Transverse colon (tissue), 4 donors: Measurements from ENCODE around the gene HHLA2. TPM values are rescaled to one million over a fixed set of nuclear protein-coding genes. Genes with fewer than 3 reads are reported as not detected.

Experiments used
- DNase-seq: peaks from one replicate; pipeline ENCODE4 v3.0.0-alpha.2; 2019
- H3K27ac ChIP-seq, 4 donors: fragments of 200-600 bp; sonication (generic); 2 replicates each; pipeline ENCODE4 v1.5.1; 2016 to 2018; ENCODE audit warnings: inconsistent platforms in 4 of 4
- H3K27me3 ChIP-seq: fragments of 200-600 bp; sonication (generic); 2 replicates; pipeline ENCODE4 v1.5.1; 2017; ENCODE audit warnings: inconsistent platforms
- H3K36me3 ChIP-seq, 4 donors: fragments of 200-600 bp; sonication (generic); 2 replicates each; pipeline ENCODE4 v1.5.1; 2017 to 2019; ENCODE audit warnings: inconsistent platforms in 4 of 4
- H3K4me1 ChIP-seq, 4 donors: fragments of 200-600 bp; sonication (generic); 2 replicates each; pipeline ENCODE4 v1.5.1; 2017 to 2020; ENCODE audit warnings: inconsistent platforms in 4 of 4
- H3K4me3 ChIP-seq, 4 donors: fragments of 200-600 bp; sonication (generic); 1 replicate in 1 of 4; 2 replicates in 3 of 4; pipeline versions ENCODE4 v1.5.1 to v1.6.1; 2017 to 2019; ENCODE audit warnings: inconsistent platforms in 4 of 4
- H3K9me3 ChIP-seq, 2 donors: fragments of 200-600 bp; sonication (generic); 2 replicates each; pipeline ENCODE4 v1.5.1; 2017 to 2019; ENCODE audit warnings: inconsistent platforms in 2 of 2
- EP300 ChIP-seq: sonication (generic); formaldehyde crosslinking; IDR thresholded peaks from one replicate; pipeline ENCODE4 v1.6.1; 2017; ENCODE audit warnings: antibody characterized with exemption, low read depth
- POLR2A ChIP-seq: fragments of 450-650 bp; IDR thresholded peaks from one replicate; pipeline ENCODE4 v1.6.1; 2016; ENCODE audit warnings: antibody characterized with exemption, mild to moderate bottlenecking, moderate library complexity
- POLR2AphosphoS5 ChIP-seq, 3 donors: sonication (generic); formaldehyde crosslinking; IDR thresholded peaks; one replicate each; pipeline ENCODE4 v1.6.1; 2016; ENCODE audit warnings: antibody characterized with exemption in 3 of 3
- WGBS, 2 donors: methylation state at CpG; one replicate each; pipeline ENCODE4 v1.1.5; 2018; ENCODE audit warnings: low coverage in 1 of 2; 5-methylcytosine and 5-hydroxymethylcytosine counted together
- in situ Hi-C, 4 donors: fragments of 200-750 bp; cut with MboI; loops; one replicate each; pipeline versions ENCODE4 v1.15.0 to v1.15.1; 2017; ENCODE audit warnings: low sequenced_read_pairs in 3 of 4, low pct_ligation_motif_present in 1 of 4, low pct_unique_long_range_greater_than_20kb in 1 of 4
- intact Hi-C: fragments of 100-400 bp; cut with DNase I; formaldehyde crosslinking; loops from one replicate; pipeline ENCODE4 v1.15.1; 2023; ENCODE audit warnings: low total_unique reads
- total RNA-seq, 4 donors: library from RNA; depleted of rRNA; stranded (reverse); fragments of >200 nt; gene quantifications; one replicate each; pipeline ENCODE4 v1.1.0, GENCODE V29; 2016
- TF ChIP-seq, protein P1 (sequence below), 5 experiments: fragments of 200-600 bp in 3 of 5; fragments of 450-650 bp in 2 of 5; sonication (generic) in 3 of 5; IDR thresholded peaks; 1 replicate in 2 of 5; 2 replicates in 3 of 5; pipeline ENCODE4 v1.5.1; 2016 to 2017; ENCODE audit warnings: antibody characterized with exemption in 5 of 5, inconsistent platforms in 3 of 5, mild to moderate bottlenecking in 2 of 5, moderate library complexity in 1 of 5

The HHLA2 gene
- total RNA-seq, 4 donors from 2014 or later = 26.7 to 226 (median 204) TPM

DNA sequence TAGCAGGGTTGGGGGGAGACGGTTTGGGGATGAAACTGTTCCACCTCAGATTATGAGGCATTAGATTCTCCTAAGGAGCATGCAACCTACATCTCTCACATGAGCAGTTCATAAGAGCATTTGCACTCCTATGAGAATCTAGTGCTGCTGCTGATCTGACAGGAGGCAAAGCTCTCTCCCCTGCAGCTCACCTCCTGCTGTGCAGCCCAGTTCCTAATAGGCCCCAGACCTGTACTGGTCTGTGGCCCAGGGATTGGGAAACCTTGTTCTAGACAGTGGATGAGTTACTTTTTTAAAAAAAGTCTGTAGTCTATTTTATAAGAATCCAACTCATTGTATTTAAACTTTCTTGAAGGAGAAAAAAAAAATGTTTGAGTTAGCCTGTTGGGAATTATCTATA, 100.0 kb downstream of the HHLA2 start:
- intact Hi-C loops (no loop called here), in situ Hi-C loops (no loop called here)
- H3K4me1 ChIP-seq = peaks cover 0 to 6% (median 0%) of the 10 kb centered on the region in 4 donors
- H3K4me3 ChIP-seq = no peak overlapping the region
- DNase-seq = no peak
- 94% methylated on average over 1 of the region's 1 CpG; no CpG with 5 or more reads in 1 of the 2 donors for WGBS, 2 donors
- no peaks in the 10 kb centered on the region for H3K9me3 ChIP-seq
- TF ChIP-seq POLR2A (no peak), POLR2AphosphoS5 (IDR thresholded peaks at IDR 0.05) (no peak), EP300 (no peak)
- TF ChIP-seq, protein P1, sequence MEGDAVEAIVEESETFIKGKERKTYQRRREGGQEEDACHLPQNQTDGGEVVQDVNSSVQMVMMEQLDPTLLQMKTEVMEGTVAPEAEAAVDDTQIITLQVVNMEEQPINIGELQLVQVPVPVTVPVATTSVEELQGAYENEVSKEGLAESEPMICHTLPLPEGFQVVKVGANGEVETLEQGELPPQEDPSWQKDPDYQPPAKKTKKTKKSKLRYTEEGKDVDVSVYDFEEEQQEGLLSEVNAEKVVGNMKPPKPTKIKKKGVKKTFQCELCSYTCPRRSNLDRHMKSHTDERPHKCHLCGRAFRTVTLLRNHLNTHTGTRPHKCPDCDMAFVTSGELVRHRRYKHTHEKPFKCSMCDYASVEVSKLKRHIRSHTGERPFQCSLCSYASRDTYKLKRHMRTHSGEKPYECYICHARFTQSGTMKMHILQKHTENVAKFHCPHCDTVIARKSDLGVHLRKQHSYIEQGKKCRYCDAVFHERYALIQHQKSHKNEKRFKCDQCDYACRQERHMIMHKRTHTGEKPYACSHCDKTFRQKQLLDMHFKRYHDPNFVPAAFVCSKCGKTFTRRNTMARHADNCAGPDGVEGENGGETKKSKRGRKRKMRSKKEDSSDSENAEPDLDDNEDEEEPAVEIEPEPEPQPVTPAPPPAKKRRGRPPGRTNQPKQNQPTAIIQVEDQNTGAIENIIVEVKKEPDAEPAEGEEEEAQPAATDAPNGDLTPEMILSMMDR (IDR thresholded peaks at IDR 0.05) = no peak
- no peaks in the 10 kb centered on the region for H3K36me3 ChIP-seq
- H3K27me3 ChIP-seq = no peaks in the 10 kb centered on the region
- H3K27ac ChIP-seq = no peak overlapping the region

DNA sequence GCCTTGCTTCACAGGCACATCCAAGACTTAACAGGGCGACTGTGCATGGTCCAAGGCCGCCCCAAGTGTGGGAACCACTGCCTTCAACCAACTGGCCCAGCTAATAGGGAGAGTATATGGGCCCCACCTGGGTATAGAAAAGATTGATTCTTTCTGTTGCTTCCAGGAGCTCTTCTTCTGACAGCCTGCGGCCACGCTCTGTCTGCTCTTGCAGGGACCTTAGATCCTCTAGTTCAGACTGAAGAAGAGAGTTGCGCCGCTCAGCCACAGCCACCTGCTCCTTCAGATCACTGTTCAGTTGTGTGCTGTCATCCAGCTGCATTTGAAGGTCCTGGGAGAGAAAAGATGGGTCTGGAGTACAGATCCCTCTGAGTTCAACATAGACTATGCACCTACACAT, 102.2 kb downstream of the HHLA2 start:
- in situ Hi-C loops (no loop called here), intact Hi-C loops (no loop called here)
- no peak overlapping the region for H3K27ac ChIP-seq

DNA sequence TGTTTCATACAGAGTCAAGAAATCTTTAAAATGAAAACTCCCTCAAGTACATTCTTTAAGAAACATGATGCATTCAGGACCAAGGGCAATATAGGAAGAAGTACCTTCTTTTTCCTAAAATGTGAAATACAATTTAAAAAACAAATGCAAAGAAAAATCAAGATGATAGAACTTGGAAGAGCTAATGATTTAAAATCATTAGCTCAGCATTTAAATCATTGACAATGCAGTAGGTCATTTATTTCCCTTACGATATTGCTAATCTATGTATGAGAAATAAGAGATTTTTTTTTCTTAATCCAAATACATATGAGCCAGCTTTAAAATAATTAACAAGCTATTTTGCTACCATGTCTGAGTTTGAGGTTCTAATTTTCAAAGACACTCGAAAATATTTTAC, 105.5 kb downstream of the HHLA2 start:
- DNase-seq = no peak
- no peak overlapping the region for H3K4me3 ChIP-seq
- no peak overlapping the region for H3K27ac ChIP-seq
- intact Hi-C loops = no loop called here
- in situ Hi-C loops = loop anchor here in 1 of 4 donors (10.0 kb wide), 1 partner anchor 467 kb away; no protein-coding TSS in a partner anchor
- TF ChIP-seq, protein P1 (IDR thresholded peaks at IDR 0.05) = no peak
- TF ChIP-seq POLR2AphosphoS5 (IDR thresholded peaks at IDR 0.05) (no peak), EP300 (no peak), POLR2A (no peak)
- H3K4me1 ChIP-seq = peaks cover 11 to 41% (median 27%) of the 10 kb centered on the region in 4 donors
- WGBS, 2 donors = 87 to 90% methylated on average over 2 of the region's 2 CpGs
- no peaks in the 10 kb centered on the region for H3K27me3 ChIP-seq
- H3K36me3 ChIP-seq = no peaks in the 10 kb centered on the region
- no peaks in the 10 kb centered on the region for H3K9me3 ChIP-seq

More for the DNA sequence above, 102.2 kb downstream of the HHLA2 start:
- DNase-seq = no peak
- H3K27me3 ChIP-seq = no peaks in the 10 kb centered on the region
- no peaks in the 10 kb centered on the region for H3K36me3 ChIP-seq
- TF ChIP-seq POLR2AphosphoS5 (IDR thresholded peaks at IDR 0.05) = no peak
- no peak for TF ChIP-seq EP300
- TF ChIP-seq, protein P1 (IDR thresholded peaks at IDR 0.05) = no peak
- no peak for TF ChIP-seq POLR2A
- H3K4me3 ChIP-seq = no peak overlapping the region
- 97% methylated on average over 6 of the region's 6 CpGs; no CpG with 5 or more reads in 1 of the 2 donors for WGBS, 2 donors
- H3K9me3 ChIP-seq = no peaks in the 10 kb centered on the region
- H3K4me1 ChIP-seq = peaks cover 0 to 14% (median 6%) of the 10 kb centered on the region in 4 donors

DNA sequence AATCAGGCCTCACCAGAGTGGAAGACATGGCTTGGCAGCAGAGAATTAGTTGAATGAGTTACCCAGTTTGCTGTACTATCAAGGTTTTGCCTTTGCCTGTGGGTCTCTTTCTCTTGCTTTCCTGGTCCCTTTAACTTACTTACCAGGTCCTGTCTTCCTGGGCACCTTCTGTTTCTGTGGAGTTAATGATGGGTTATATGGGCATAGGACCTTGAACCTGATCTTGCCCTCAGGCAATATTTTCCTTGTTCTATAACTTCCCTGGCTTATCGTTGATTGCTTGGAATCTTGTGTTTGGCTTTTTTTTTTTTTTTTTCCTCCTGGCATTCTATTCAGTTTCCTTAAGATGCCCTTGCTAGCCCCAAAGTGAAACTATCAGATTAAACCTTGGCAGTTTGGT, 106.8 kb downstream of the HHLA2 start:
- no peak overlapping the region for H3K4me3 ChIP-seq
- in situ Hi-C loops = loop anchor here in 1 of 4 donors (10.0 kb wide), 1 partner anchor 468 kb away; no protein-coding TSS in a partner anchor
- no peaks in the 10 kb centered on the region for H3K9me3 ChIP-seq
- intact Hi-C loops = no loop called here
- no peaks in the 10 kb centered on the region for H3K27me3 ChIP-seq
- DNase-seq = no peak
- H3K36me3 ChIP-seq = no peaks in the 10 kb centered on the region
- H3K4me1 ChIP-seq = peaks cover 11 to 54% (median 30%) of the 10 kb centered on the region in 4 donors
- 45 to 52% methylated on average over 1 of the region's 1 CpG for WGBS, 2 donors
- H3K27ac ChIP-seq = peak overlapping the region; percentile 65 to 89 (median 72)
- TF ChIP-seq POLR2AphosphoS5 (IDR thresholded peaks at IDR 0.05) = peak in 2 of 3 donors; percentile 22 to 29
- TF ChIP-seq EP300 = no peak
